ENCODE results near the gene TMEM191C.
"Not testable (repeated sequence)": the region's sequence is repeated elsewhere in the genome, so short reads cannot be mapped to it uniquely, and the experiment has no call there.

DNA sequence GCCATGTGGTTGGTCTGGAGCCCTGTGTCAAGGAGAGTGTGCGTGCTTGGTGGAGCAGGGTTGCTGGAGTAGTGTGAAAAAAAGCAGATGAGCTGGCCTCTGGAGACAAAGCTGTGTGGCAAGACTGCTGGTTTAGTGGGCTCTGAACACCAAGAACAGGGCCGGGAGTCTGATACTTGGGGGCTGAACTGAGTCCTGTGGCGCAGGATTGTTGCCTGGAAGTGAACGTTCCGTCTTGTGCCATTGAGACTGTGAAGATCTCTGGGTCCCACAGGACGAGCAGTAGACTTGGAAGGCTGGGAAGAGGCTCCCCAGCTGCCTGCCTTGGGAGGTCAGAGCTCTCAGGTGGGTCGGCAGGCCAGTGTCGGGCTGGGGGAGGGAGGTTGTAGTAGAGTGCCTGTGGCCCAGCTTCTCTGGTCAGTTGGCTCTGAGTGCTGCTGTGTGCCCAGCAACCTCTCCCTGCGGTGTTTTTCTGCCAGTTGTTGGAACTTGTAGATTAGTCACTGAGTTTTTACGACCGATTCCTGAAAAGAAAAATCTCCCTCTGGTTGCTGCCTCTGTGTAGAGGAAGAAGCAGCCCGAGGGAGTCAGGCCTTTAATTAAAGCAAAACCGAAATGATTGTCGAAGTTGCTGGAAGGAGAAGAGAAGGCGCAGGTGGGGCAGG lies 48.1 kb upstream of the TMEM191C start:
- TF ChIP-seq, protein P1, sequence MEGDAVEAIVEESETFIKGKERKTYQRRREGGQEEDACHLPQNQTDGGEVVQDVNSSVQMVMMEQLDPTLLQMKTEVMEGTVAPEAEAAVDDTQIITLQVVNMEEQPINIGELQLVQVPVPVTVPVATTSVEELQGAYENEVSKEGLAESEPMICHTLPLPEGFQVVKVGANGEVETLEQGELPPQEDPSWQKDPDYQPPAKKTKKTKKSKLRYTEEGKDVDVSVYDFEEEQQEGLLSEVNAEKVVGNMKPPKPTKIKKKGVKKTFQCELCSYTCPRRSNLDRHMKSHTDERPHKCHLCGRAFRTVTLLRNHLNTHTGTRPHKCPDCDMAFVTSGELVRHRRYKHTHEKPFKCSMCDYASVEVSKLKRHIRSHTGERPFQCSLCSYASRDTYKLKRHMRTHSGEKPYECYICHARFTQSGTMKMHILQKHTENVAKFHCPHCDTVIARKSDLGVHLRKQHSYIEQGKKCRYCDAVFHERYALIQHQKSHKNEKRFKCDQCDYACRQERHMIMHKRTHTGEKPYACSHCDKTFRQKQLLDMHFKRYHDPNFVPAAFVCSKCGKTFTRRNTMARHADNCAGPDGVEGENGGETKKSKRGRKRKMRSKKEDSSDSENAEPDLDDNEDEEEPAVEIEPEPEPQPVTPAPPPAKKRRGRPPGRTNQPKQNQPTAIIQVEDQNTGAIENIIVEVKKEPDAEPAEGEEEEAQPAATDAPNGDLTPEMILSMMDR (conservative IDR thresholded peaks at IDR 0.05; ENCODE audit: low read depth, low read length): not testable (repeated sequence)
- TF ChIP-seq POLR2A (IDR thresholded peaks at IDR 0.05; ENCODE audit: low read depth, low read length); MXI1 (IDR thresholded peaks at IDR 0.05; ENCODE audit: borderline replicate concordance, low read depth, low read length): not testable (repeated sequence)
- TF ChIP-seq, protein P2, sequence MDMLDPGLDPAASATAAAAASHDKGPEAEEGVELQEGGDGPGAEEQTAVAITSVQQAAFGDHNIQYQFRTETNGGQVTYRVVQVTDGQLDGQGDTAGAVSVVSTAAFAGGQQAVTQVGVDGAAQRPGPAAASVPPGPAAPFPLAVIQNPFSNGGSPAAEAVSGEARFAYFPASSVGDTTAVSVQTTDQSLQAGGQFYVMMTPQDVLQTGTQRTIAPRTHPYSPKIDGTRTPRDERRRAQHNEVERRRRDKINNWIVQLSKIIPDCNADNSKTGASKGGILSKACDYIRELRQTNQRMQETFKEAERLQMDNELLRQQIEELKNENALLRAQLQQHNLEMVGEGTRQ (IDR thresholded peaks at IDR 0.05; ENCODE audit: low read depth, low read length): not testable (repeated sequence)
